Measurements from ENCODE around the gene THSD7A.

Gene THSD7A

DNA sequence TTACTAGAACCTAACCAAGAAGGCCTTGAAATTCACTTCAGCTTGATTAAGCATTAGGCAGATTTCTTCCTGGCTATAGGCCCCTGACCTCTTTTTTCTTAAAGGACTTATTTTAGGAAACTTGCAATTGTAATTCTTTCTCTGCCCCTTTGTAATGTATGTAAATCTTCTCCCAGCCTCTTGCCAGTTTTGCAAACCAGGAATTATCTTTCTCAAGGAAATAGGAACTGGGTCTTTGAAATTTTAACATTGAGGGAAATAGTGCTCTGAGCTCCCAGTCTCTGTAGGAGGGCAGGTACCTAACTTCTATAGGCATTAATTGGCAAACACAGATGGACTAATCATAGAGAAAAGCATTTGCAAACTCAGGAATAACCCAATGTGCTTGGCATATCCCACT is 342.7 kb downstream of the THSD7A start:
- DNase-seq, result no peak

DNA sequence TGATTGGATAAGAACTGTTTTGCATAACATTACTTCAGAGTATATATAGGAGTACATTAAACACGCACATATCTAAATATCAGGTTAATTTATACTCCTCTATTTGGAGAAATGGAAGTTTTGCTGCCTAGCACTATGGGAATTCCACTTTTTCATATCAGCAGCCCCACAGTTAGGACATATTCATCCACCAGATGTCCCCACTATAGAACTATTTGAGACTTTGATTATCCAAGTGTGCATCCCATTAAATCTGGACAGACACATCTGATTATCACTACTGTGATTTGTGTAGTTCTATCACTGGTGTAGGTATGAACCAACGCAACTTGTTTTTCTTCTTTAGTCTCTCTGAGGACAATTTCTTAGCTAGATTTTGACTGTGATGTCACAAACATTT is 345.7 kb downstream of the THSD7A start:
- no peak for DNase-seq

DNA sequence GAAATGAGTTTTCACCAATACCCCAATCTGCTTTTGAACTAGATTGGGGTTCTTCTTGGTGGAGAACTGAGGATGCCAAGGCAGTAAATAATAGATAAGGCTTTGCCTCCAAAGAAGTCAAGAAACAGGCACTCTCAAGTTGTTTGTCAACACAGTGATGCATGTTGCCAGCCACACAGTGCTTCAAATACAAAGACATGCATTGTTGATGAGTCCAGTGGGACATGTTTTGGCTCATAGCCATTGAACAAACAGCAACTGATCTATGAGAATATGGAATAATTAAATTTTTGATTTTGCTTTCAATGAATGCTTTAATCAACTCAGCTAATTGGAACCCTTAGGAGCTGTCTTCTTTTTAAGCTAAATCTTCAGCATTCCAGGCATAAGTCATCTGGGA is 346.4 kb downstream of the THSD7A start:
- no peak for DNase-seq

DNA sequence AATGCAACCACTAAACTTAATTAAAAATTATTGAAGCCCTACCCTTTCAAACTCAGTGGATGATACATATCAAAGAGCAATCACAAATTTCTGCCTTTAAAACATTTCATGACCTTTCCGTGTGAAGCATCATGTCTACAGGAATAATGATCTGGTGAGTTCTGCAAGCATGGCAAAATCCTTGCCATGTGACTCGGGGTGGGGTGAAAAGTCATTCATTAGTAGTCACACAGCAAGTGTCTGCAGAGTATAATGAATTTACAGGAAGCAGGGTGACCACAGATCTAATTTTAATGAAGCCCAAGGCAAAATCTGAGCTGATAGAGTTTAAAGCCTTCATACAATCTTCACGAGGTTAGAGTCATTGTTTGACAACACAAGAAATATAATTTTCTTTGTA is 351.9 kb downstream of the THSD7A start:
- no peak for DNase-seq

DNA sequence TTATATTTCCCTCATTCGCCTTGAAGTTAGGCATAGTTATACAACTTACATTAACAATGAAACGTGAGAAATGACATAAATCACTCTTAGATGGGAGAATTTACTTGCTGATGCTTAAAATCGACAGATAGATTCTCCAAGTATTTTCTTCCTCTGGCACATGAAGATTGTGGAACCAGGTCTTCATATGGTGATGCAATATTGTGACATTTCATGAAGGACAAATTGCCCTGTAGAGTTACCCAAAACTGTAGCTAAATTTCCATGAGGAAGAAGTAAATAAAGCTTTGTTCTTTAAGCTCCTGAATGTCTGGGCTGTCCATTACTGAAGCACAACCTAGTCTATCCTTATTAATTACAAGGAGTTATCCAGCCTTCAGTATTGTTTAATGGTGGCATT is 353.1 kb downstream of the THSD7A start:
- DNase-seq, result no peak

DNA sequence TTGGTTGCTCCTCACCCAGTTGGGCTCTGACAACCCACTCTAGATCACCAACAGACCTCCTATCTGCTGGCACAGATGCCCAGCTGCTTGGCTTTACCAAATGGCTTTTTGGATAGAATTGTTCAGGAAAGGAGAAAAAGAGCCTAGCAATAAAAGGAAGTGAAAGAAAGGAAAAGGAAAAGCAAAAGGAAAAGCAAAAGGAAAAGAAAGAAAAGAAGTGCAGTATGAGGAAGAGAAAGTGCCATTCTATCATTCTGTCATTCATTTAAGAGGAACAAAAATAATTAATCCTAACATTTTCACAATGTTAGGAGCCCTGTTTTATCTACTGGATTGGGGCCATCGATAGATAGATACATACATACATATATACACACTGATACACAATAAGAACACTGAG is 353.6 kb downstream of the THSD7A start:
- DNase-seq, result no peak

DNA sequence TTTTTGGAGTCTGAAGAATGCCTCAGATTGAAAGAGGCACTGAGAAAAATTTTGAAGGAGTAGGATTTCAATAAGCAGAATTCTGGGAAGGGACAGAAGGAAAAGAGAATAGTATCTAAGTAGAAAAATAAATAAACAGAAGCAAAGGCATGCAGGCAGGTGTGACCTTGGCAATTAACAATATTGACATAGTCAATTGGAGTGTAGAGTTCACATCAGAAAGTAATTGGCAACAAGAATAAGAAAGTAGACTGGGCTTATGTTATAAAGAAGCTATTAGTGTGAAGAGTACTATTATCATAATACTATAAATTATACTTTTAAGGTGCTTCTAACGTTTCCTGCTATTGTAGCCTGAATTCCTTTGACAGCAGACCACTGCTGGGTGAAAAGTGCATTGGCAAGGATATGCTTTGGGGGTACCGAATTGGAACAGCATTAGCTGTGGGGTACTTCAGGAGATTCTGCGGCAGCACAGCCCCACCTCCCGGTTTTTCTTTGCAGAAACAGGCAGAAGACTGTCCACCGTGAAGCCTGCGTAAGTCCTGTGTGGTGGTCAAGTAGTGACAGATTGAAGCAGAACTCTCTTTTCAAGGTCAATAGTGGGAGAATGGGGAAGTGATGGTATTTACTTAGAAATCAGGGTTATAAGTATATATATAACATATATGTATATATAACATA is 357.0 kb downstream of the THSD7A start:
- no peak for DNase-seq

DNA sequence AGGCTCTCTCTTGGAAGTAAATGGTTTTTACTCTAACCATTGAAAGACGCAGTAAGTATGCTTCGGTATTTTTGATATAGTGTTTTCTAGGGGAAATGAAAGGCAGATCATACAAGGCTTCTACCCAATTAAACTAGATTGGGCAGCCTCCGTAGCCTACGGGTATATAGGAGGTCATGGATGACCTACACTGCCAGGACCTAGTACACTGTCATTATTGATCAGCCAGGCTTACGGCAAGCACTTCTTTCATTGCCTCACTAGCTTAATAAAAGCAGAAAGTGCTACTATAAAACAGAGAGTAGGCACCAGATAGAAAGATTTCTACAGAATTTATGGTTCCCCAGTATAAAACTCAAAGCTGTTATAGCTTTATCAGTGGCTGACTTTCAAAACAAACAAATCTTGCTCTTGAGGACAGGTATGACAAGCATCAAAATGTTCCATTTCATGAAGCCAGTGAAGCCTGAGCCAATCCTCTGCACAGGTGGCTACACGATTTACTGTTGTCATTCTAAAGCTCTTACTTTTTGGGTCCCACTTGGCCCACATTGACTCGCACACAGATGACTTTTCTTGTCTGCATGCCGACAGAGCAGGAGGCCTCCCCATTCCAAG is 358.1 kb downstream of the THSD7A start:
- DNase-seq, result no peak

DNA sequence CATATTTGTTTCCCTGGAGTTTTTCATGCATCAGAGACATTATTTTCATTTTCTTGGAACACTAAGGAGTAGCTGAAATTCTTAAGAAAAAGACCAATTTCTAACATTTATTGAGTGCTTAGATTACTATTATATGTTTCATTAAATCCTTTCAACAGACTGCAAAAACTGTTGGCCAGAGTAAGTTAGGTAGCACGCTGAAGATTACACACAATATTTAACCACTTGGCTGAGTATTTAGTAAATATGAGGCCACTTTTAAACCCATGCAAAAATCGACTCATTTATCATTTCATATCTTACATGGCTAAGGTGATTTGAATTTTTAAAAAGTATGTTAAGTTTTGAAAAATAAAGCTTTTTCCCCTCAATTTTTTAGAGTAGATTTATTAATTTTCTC is 358.8 kb downstream of the THSD7A start:
- no peak for DNase-seq

DNA sequence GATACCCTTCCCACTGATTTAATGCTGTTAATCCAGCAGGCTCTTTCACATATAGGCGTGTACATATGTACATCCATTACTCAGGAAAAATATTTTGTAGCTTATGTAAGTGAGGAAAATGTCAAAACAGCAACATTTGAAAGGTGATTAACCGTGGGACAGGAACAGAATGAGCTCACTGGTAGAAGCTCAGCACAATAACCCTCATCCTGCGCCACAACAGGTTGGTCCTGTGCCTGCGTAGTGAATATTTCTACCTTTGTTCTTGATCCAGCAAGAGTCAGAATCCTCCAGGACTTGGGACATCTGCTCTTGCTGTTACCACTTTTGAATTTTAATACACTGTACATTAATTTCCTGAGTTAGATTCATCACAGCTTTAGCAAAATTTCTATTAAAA is 359.4 kb downstream of the THSD7A start:
- no peak for DNase-seq

DNA sequence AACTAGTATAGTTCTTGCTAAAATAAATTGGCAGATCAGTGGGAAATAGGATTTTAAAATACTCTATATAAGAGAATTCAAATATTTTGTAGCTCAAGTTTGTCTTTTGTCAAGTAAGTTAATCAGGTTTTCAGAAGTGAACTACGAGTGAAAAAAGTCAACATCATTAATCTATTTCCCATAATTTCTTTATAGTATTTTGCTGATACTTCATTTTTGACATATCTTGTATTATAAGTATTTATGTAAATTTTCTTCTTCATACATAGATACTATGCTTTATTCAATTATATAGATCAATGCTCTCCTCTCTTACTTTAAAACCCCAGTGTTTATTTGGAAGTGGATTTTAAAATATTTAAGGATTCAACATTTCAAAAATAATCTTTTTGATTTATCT is 360.7 kb downstream of the THSD7A start:
- DNase-seq, result no peak

DNA sequence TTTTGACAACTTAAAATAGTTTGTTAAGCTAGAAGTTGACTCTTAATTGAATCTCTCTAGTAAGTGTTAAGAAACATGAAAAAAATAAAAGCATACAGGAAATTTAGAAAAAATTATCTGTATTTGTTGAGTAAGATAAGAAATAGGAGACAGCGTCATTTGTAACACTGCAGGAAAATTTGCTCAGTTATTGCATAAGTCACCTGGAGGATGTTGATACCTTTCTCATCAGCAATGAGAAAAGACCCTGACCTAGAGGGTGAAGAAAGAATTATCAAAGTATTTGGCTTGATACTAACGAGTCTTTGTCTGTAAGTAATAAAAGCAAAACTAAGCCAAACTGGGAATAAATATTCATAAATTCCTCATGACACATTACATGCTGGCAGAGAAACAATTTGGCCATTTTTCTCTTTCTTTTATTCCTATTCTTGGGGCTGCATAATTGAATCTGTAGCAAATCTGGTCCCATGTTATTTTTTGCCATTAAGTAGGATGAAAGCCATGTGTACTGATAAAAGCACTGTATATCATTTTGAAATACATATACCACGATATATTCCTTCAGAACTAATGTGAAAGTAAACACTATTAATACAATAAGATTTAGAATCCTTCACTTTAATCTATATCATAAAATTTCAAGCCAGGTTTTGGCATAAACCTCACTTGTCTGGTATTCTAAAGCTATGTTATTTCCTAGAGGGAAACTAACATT is 362.8 kb downstream of the THSD7A start:
- no peak for DNase-seq

DNA sequence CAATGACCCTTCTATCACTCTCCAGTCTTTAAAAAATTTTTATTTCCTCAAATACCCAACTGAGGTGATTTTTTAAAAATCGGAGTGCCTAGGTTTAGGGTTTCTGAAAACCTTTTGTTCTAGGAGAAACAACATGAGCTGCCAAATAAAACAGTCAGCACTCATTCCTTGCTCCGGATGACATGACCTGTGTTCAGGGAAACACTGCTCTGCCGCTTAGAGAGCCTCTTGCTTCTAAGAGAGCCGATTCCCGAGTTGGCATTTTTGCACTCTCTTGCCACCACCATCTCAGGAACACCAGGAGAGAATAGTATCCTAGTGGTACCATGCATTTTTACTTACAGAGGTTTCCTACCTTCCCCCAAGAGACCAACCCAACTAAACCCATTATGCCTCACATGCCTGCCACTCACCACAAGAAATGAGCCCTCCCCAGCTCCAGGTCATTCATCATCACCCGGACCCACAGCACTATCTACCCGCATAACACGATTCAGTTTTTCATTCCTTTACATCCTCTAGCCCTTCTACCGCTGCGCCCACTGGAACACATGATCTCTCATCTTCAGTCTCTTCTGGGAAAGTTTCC is 365.4 kb downstream of the THSD7A start:
- no peak for DNase-seq

DNA sequence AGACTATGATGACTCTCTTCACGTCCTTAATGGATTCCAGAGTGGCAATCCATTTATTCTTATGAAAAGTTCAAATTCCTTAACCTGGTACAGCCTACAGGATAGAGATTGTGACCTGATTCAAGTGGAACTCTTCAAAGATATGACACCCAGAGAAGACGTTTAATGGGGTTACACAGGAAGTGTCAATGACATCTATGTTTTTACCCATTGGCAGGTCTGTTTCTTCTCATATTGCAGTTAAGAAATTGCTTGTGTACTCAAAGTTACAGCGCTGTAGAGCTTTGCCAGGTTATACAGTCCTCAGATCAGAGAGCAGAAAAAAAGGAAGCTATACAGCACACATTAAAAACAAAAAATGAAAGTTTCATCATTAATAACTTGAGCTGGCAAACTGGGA is 367.4 kb downstream of the THSD7A start:
- no peak for DNase-seq

DNA sequence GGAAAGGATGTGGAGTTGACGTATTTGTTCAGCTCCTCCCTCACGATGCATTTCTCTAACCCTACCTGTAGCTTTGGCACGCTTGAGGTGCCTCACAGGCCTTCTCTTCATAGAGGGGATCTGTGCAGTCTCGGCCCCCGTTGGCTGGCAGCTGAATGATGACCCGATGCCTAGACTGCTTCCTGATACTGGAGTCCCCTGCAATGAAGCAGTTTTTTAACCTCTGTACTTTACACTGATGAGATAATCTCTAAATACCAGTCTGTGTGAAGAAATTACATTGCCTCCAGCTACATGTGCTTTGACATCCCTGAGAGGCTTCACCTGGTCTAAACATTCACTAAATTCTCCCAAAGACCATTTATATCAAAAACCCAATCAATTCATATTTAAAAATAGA is 370.1 kb downstream of the THSD7A start:
- no peak for DNase-seq

DNA sequence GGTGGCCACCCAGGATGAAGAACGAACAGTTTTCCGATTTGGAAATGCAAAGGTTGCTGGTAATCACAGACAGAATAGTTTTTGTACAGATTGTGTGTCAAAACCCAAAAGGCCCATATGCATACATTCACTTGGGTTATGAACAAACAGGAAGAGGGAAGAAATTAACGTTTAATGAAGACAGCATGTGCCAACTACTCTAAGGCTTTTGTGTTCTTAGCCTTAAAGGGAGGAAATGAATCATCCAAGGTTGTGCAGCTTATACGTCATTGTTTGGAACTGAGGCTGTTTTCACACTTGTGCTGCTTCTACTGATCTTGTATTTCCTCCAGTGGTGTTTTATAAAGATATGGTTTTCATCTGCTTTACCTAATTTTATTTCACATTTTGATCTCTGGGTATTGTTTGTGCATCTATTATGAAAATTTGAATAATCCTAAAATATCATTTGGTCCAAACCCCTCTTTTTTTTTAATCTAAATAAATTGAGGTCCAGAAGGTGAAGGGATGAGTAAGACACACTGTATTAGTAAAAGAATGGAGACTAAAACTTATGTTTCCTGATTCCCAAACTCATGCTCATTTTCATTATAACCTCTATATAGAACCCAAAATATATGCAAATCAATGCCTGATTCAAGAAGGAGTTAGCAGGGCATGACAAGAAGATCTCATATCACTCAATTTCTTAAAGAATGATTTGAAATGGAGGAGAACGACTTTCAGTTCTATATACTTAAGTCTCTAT is 373.1 kb downstream of the THSD7A start:
- DNase-seq, result no peak

DNA sequence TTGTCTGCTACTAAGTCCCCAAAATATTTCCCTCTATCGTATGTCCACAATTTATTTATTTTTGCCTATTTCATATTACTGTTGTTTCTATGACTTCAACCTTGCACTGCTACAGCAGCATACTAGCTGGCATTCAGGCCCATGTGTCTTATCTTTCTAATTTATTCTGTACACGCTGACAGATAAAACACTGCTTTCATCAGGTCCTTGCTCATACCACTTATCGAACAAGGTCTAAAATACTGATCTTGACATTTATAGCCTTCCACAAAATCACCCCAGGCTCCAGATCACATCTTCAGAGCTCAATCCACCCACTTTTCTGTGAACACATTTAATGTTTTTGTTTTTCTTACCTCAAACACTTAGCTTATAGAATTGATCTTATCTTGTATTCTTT is 374.6 kb downstream of the THSD7A start:
- no peak for DNase-seq

DNA sequence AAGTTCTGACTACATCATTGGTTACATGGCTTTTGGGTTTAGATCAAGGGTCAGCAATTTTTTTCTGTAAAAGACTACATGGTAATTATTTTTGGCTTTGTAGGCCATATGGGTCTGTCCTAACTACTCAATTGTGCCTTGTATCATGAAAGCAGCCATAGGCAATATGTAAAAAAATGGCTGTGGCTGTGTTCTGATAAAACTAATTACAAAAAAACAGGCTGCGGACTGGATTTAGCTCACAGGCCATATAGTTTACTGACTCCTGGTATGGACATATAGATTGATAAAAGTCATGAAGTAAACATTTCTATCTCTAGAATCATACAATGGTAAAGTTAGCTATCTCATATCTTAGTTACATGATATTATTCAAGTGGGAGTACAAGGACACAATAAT is 375.4 kb downstream of the THSD7A start:
- no peak for DNase-seq

DNA sequence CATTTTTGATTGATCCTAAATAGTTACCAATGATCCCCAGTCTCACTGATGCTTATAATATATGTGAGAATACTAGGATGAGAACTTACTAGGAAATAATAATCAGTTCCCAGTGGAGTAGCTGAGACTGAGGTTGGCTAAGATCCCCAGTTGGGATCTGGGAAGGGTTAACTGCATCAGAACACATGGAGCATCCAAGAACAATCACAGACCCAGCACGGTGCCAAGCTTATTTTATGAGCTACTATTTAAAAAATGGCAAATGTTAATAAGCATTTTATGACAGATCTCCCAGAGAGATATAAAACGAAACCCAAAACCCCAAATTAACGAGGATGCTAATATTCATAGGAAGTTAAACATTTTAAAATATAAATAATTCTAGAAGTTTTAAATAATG is 379.5 kb downstream of the THSD7A start:
- DNase-seq, result no peak

DNA sequence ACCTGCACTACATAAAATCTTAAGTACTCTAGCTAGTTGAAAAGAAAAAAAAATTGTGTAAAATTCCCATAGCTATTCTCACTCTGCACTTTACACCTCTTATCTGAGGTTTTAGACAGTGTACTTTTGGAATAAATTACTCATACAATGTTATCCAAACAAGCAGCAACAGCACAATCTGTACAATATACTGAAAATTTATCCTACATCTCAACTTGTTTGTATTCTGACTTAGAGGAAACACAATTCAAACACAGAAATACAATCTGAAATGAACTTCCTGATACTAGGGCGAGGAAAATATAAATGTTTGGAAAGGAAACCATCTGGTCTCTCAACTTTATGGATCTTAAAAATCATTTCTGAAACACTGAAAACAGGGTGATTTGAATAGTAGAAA is 381.7 kb downstream of the THSD7A start:
- no peak for DNase-seq

DNA sequence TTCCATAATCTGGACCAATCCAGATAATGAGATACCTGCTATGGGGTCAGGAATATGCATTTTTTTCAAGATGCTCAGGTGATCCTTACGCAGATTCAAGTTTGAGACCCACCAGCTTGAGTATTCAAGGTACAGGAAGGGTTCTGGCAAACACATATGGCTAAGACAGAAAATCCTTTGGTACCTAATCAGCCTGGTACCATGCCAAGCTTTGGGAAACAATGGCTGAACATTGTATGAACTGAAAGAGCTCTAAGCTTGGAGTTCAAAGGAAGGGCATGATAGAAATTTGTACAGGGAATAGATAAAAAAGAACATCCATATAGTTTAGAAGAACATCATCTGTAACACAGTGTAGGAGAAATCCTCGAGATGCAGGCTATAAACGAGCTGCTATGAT is 382.7 kb downstream of the THSD7A start:
- no peak for DNase-seq

DNA sequence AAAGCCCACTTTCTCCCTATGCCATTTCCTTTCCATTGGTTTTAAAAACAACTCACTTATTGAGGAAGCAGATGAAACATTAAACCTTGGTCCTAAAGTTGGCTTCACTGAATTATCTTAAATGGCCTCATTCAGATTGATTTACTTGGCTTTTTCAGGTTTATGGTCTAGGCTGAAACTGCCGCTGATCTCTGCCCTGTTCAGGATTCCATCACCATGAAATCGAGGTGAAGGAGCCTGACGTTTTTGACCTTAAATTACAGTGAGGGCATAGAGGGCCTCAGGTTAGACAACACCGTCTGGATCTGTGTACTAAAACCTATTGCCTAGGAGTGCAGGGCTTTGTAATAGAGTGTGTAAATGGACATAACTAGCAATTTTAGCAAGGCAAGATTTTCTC is 383.7 kb downstream of the THSD7A start:
- no peak for DNase-seq

DNA sequence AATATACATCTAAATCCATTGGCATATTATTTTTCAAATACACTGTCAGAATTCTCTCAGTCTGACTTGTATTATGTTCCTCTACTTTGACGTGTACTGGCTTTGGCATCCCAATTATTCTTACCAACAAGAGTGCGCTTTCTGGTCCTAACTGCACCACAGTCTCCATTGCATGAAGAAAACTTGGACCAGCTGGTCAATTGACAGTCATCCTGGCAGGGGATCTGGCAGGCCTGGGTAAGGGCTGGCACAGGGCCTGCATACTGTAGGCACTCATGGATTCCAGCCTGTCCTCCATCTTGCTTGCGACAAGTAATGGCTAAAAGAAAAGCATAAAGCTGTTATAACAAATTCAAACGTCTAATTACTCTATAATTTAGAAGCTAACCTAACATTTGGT is 384.9 kb downstream of the THSD7A start:
- DNase-seq, result no peak

Measured in GF-D8 (cell line).